Adrenal gland (tissue), 19 donors: Measurements from ENCODE around the gene GPR68. TPM values are rescaled to one million over a fixed set of nuclear protein-coding genes. Genes with fewer than 3 reads are reported as not detected.

Experiments
- DNase-seq, 7 donors: peaks; one replicate each; pipeline ENCODE4 v3.0.0-alpha.2; 2019 to 2020
- H3K27ac ChIP-seq, 5 donors: fragments of 200-600 bp; sonication (generic) in 4 of 5; 1 replicate in 3 of 5; 2 replicates in 2 of 5; pipeline versions ENCODE4 v1.5.1 to v1.8.0; 2016 to 2020; ENCODE audit warnings: mild to moderate bottlenecking in 1 of 5
- H3K27me3 ChIP-seq: fragments of 200-600 bp; 2 replicates; pipeline ENCODE4 v1.8.0; 2021
- H3K36me3 ChIP-seq, 2 donors: fragments of 200-600 bp; replicated peaks in 1 of 2; 1 replicate in 1 of 2; 2 replicates in 1 of 2; pipeline versions ENCODE4 v1.5.1 to v1.8.0; 2018 to 2022
- H3K4me1 ChIP-seq, 2 donors: fragments of 200-600 bp; replicated peaks in 1 of 2; 1 replicate in 1 of 2; 2 replicates in 1 of 2; pipeline versions ENCODE4 v1.5.1 to v1.8.0; 2018 to 2021
- H3K4me3 ChIP-seq, 4 donors: fragments of 200-600 bp; sonication (generic) in 3 of 4; one replicate each; pipeline ENCODE4 v1.5.1; 2016 to 2018
- H3K9me3 ChIP-seq, 3 donors: fragments of 200-600 bp; sonication (generic) in 1 of 3; replicated peaks in 1 of 3; 1 replicate in 2 of 3; 2 replicates in 1 of 3; pipeline versions ENCODE4 v1.5.1 to v1.8.0; 2016 to 2021
- POLR2A ChIP-seq, 2 donors: fragments of 450-650 bp; IDR thresholded peaks; one replicate each; pipeline ENCODE4 v1.6.1; 2017; ENCODE audit warnings: antibody characterized with exemption in 2 of 2, mild to moderate bottlenecking in 2 of 2, moderate library complexity in 1 of 2
- WGBS, 4 donors: extraction: QIAGEN DNeasy Blood & Tissue Kit in 2 of 4; methylation state at CpG; one replicate each; pipeline versions ENCODE4 v1.1.5 to v1.1.7; 2013 to 2017; 5-methylcytosine and 5-hydroxymethylcytosine counted together
- intact Hi-C, 2 donors: fragments of 100-400 bp; cut with DNase I; formaldehyde crosslinking; loops; one replicate each; pipeline versions ENCODE4 v1.14.1 to v1.15.0; 2022 to 2023
- long read RNA-seq, 10 donors: library from polyadenylated mRNA in 3 of 10; unstranded in 2 of 10; stranded (forward) in 1 of 10; transcript quantifications; one replicate each; pipeline ENCODE4 v2.0.0 and lab custom pipeline, GENCODE V29; 2021 to 2026
- polyA plus RNA-seq, 3 donors: library from polyadenylated mRNA; stranded (reverse); fragments of 200-250 nt in 2 of 3; fragments of 350-450 nt in 1 of 3; fragmentation: Illumina TruSeq in 1 of 3; extraction: RNeasy Lipid Tissue Mini Kit (QIAGEN cat#74804) in 1 of 3; gene quantifications; one replicate each; pipeline ENCODE4 v1.2.3, GENCODE V29; 2013 to 2014
- total RNA-seq, 9 donors: library from RNA; depleted of rRNA in 4 of 9; stranded (reverse); fragments of >200 nt in 4 of 9; fragments of 120-200 nt in 1 of 9; fragmentation: NEBNext Ultra II Directional in 1 of 9; extraction: Animal tissue kit (Norgen Biotek cat#: 25700) in 1 of 9; gene quantifications; one replicate each; pipeline versions ENCODE4 v1.1.0 to v1.2.4, GENCODE V29; 2013 to 2023
- TF ChIP-seq, protein P1 (sequence below), 6 experiments: fragments of 450-650 bp in 4 of 6; fragments of 200-600 bp in 2 of 6; sonication (generic) in 1 of 6; IDR thresholded peaks; 1 replicate in 5 of 6; 2 replicates in 1 of 6; pipeline versions ENCODE4 v1.5.1 to v1.8.0; 2016 to 2021; ENCODE audit warnings: antibody characterized with exemption in 6 of 6, mild to moderate bottlenecking in 2 of 6, moderate library complexity in 1 of 6
- donor health status: healthy with polysubstance abuse.
- donor health status: Bipolar disorder and iron deficiency.
- donor health status: DM: yes; HTN: yes; CAD: no.
- donor health status: DM: no; HTN: no; CAD: no.
- donor health status: DM: no; HTN: no; CAD: no.
- donor health status: DM: yes; HTN: yes; CAD: no.

The GPR68 gene, protein sequence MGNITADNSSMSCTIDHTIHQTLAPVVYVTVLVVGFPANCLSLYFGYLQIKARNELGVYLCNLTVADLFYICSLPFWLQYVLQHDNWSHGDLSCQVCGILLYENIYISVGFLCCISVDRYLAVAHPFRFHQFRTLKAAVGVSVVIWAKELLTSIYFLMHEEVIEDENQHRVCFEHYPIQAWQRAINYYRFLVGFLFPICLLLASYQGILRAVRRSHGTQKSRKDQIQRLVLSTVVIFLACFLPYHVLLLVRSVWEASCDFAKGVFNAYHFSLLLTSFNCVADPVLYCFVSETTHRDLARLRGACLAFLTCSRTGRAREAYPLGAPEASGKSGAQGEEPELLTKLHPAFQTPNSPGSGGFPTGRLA
- 1 to 10 TPM in 3 of 9 donors, under 1 TPM in 5, not detected in 1; 0.28 to 4.5 (median 0.58) TPM for total RNA-seq
- polyA plus RNA-seq: 1 to 10 TPM; 1.0 to 1.8 (median 1.2) TPM
- long read RNA-seq, donor 1: 0 reads
- long read RNA-seq, donor 2: 0 reads
- long read RNA-seq, donor 3: 0 reads
- long read RNA-seq, donor 4: 0 reads
- long read RNA-seq, donor 5: 0 reads
- long read RNA-seq, donor 6, partial matches to known transcripts: 0 of 3 reads
- long read RNA-seq, donor 6, other reads (novel, unspliced or antisense): 2 of 3 reads
- long read RNA-seq, donor 7: 0 reads
- long read RNA-seq, donor 8: 0 reads
- long read RNA-seq, donor 9: 0 reads
- long read RNA-seq, donor 10: 0 reads

DNA sequence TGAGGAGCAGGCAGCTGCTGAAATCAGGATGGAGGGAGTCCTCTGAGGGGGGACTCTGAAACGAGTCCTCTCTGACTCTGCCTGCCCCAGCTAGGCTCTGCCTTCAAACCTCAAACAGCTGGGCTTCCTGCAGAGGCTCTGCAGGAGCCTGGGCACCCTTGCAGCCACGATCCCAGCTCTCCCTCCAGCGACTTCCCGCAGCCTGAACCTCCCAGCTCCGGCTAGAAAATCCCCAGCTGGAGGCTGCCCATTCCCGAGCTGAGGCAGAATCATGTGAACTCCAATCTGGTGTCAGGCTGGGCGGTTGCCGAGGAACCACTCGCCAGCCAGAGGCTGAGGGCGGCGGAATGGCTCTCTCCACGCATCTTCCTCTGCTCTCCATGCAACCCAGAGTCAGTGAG, at the start of gene GPR68:
Gene GPR68 (minus strand): TSS at position 204 of the 401 bp plus-strand sequence. CDS start 9,654 bp downstream, outside the sequence.
- H3K4me3 ChIP-seq: no peak within 1 kb of the TSS
- peak within 1 kb of the TSS in 1 of 5 donors; percentile 17 for H3K27ac ChIP-seq
- DNase-seq: peak in 1 of 7 donors; percentile 81
- 28 to 46% (median 36%) methylated on average over 9 to 12 of the region's 12 CpGs for whole genome bisulfite sequencing, 4 donors
- no peaks in the 10 kb centered on the region for H3K9me3 ChIP-seq
- TF ChIP-seq, protein P1, sequence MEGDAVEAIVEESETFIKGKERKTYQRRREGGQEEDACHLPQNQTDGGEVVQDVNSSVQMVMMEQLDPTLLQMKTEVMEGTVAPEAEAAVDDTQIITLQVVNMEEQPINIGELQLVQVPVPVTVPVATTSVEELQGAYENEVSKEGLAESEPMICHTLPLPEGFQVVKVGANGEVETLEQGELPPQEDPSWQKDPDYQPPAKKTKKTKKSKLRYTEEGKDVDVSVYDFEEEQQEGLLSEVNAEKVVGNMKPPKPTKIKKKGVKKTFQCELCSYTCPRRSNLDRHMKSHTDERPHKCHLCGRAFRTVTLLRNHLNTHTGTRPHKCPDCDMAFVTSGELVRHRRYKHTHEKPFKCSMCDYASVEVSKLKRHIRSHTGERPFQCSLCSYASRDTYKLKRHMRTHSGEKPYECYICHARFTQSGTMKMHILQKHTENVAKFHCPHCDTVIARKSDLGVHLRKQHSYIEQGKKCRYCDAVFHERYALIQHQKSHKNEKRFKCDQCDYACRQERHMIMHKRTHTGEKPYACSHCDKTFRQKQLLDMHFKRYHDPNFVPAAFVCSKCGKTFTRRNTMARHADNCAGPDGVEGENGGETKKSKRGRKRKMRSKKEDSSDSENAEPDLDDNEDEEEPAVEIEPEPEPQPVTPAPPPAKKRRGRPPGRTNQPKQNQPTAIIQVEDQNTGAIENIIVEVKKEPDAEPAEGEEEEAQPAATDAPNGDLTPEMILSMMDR (IDR thresholded peaks at IDR 0.05): no peak
- no peak for TF ChIP-seq POLR2A (IDR thresholded peaks at IDR 0.05)
- H3K4me1 ChIP-seq: no peaks in the 10 kb centered on the region
- H3K36me3 ChIP-seq: no peaks in the 10 kb centered on the region
- intact Hi-C loops: no loop called here
- no peaks in the 10 kb centered on the region for H3K27me3 ChIP-seq

DNA sequence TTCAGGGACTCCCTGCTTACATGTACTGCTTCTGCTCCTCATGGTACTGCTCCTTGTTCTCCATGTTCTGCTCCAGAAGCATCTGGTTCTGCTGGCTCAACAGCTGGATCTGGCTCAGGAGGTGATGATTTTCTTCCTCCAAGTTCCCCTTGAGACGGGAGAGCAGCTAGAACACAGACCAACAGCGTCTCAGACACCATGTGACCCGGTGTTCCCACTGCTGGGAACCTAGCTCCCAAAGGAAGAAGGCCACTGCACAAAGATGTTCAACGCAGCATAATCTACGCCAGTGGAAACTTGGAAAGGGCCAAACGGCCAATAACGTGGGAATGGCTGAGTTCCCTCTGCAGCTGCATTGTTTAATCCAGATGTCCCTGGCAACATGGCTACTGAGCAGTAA, 49.6 kb upstream of the GPR68 start:
- H3K36me3 ChIP-seq: no peaks in the 10 kb centered on the region
- intact Hi-C loops: loop anchor here in 1 of 2 donors (5.0 kb wide), 1 partner anchor 392 kb away; no protein-coding TSS in a partner anchor
- H3K9me3 ChIP-seq: no peaks in the 10 kb centered on the region

DNA sequence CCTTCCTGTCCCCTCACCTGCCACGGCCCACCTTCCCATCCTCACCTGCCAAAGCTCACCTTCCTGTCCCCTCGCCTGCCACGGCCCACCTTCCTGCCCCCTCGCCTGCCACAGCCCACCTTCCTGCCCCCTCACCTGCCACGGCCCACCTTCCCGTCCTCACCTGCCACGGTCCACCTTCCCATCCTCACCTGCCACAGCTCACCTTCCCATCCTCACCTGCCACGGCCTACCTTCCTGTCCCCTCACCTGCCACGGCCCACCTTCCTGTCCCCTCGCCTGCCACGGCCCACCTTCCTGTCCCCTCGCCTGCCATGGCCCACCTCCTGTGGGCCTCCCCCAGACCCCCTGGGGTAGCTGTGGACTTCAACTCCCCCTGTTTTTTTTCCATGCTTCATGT, 48.8 kb upstream of the GPR68 start:
- WGBS, 4 donors: 37 to 68% (median 42%) methylated on average over 11 to 12 of the region's 12 CpGs
- Histone ChIP-seq H3K27ac (no peak overlapping the region), H3K36me3 (no peaks in the 10 kb centered on the region), H3K9me3 (no peaks in the 10 kb centered on the region), H3K4me3 (no peak overlapping the region), H3K27me3 (no peaks in the 10 kb centered on the region), H3K4me1 (no peaks in the 10 kb centered on the region)
- TF ChIP-seq, protein P1 (IDR thresholded peaks at IDR 0.05): no peak
- TF ChIP-seq POLR2A (IDR thresholded peaks at IDR 0.05): no peak
- DNase-seq: peak in 1 of 7 donors; percentile 20
- intact Hi-C loops: loop anchor here in 1 of 2 donors (5.0 kb wide), 1 partner anchor 391 kb away; no protein-coding TSS in a partner anchor

More for the DNA sequence above, 49.6 kb upstream of the GPR68 start:
- WGBS, 4 donors: 82 to 93% (median 83%) methylated on average over 6 to 7 of the region's 7 CpGs
- Histone ChIP-seq H3K4me3 (no peak overlapping the region), H3K4me1 (no peaks in the 10 kb centered on the region), H3K27me3 (no peaks in the 10 kb centered on the region), H3K27ac (no peak overlapping the region)
- no peak for DNase-seq
- no peak for TF ChIP-seq POLR2A (IDR thresholded peaks at IDR 0.05)
- TF ChIP-seq, protein P1 (IDR thresholded peaks at IDR 0.05): no peak

DNA sequence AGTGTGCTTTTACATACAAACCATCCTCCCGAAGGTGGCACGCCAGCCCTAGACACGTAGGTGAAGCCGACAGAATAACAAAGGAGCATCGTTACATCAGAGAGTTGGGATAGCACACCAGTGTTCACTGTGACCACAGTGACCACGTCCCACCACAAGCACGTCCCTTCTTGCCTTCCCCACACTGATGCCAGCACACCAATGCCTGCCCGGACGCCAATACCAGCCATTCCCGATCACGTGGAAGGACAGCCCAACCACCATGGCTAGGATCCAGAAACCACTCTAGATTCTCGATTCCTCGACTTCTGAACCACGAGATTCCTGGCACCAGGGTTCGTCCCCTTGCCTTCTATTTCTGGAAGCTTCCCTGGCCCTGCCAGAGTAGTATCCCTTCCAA, 48.0 kb upstream of the GPR68 start:
- H3K4me1 ChIP-seq: no peaks in the 10 kb centered on the region
- H3K27me3 ChIP-seq: no peaks in the 10 kb centered on the region
- WGBS, 4 donors: 88 to 93% (median 92%) methylated on average over 15 of the region's 15 CpGs
- intact Hi-C loops: loop anchor here in 1 of 2 donors (5.0 kb wide), 1 partner anchor 390 kb away; no protein-coding TSS in a partner anchor
- H3K27ac ChIP-seq: no peak overlapping the region
- DNase-seq: no peak
- H3K9me3 ChIP-seq: no peaks in the 10 kb centered on the region
- no peak overlapping the region for H3K4me3 ChIP-seq
- no peaks in the 10 kb centered on the region for H3K36me3 ChIP-seq
- TF ChIP-seq POLR2A (IDR thresholded peaks at IDR 0.05): no peak
- TF ChIP-seq, protein P1 (IDR thresholded peaks at IDR 0.05): no peak
